GM12878 (cell line): ENCODE measurements around the gene SIGLEC12.

Experiments
- CBFB ChIP-seq: IDR thresholded peaks from 2 replicates; pipeline ENCODE4 v1.6.1; 2016; ENCODE audit warnings: antibody characterized with exemption, low read depth
- CHD2 ChIP-seq: IDR thresholded peaks from 2 replicates; pipeline ENCODE4 v1.6.1; 2011; ENCODE audit warnings: low read depth, low read length, improper control_type of control experiment, borderline replicate concordance
- ETV6 ChIP-seq, 2 experiments: fragments of 450-650 bp in 1 of 2; IDR thresholded peaks in 1 of 2; conservative IDR thresholded peaks in 1 of 2; 2 replicates each; pipeline ENCODE4 v1.6.1; 2014; ENCODE audit warnings: antibody characterized with exemption in 1 of 2, borderline replicate concordance in 1 of 2, low read depth in 1 of 2, mild to moderate bottlenecking in 1 of 2, moderate library complexity in 1 of 2
- POLR2A ChIP-seq: IDR thresholded peaks from 2 replicates; pipeline ENCODE4 v1.6.1; 2011; ENCODE audit warnings: low read depth, mild to moderate bottlenecking, low read length

DNA sequence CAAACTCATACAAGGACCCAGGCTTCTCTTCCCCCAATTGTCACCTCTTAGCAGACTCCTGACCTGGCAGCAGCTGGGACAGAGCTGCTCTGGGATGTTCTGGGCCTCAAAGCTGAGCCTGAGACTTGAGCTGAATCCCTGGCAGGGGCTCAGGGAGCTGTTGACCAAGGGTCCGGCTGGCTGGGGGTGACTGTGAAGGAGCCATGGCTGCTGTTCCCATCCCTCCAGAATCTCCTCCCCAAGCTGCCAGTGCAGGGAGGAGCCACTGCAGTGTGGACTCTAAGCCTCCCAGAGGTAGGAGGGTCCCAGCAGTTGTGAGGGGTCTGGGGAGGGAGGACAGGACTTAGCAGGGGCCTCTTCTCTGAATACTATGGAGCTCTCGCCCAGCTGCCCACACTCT lies 27.7 kb upstream of the SIGLEC12 start:
- TF ChIP-seq POLR2A (no peak), CBFB (no peak), CHD2 (no peak), ETV6 (conservative IDR thresholded peaks at IDR 0.05 in 1 of 2, IDR thresholded peaks at IDR 0.05 in 1 of 2; ENCODE audit: borderline replicate concordance in 1 of 2, low read depth in 1 of 2) (no peak)
